ENCODE measurements around the gene ILDR2. TPM values are rescaled to one million over a fixed set of nuclear protein-coding genes. Genes with fewer than 3 reads are reported as not detected.

The ILDR2 gene
- polyA plus RNA-seq, 5 donors = 0.48 to 0.71 (median 0.57) TPM

DNA sequence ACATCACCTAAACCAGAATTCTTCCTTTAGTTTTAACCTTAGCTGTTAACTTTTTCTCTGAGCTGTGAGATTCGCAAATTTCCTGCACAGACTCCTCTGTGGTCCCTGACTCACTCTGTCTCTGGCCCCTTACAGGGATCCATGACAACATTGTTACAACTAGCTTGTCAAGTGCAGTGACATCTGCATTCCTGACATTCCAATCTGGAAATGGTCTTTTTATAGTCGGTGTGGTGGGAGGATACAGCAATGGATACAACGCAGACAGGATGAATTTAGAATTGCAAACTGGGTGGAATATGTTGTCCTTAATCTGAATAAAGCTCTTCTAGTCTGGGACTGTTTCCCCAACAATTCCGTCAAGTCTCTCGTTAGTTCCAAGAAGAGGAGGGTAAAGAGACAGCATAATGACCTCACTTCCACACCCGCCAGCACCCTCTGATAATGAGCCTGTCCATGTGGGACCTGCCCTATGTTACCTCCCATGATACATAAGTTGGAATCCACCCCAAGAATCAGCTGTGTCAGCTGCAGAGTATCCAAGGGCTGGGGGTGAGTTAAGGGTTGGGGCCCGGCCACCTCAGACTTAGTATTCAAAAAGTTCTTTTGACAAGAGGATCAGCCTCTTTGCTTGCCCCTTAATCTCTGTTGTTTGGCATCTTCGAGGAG, 49.4 kb downstream of the ILDR2 start:
- no peak for DNase-seq

DNA sequence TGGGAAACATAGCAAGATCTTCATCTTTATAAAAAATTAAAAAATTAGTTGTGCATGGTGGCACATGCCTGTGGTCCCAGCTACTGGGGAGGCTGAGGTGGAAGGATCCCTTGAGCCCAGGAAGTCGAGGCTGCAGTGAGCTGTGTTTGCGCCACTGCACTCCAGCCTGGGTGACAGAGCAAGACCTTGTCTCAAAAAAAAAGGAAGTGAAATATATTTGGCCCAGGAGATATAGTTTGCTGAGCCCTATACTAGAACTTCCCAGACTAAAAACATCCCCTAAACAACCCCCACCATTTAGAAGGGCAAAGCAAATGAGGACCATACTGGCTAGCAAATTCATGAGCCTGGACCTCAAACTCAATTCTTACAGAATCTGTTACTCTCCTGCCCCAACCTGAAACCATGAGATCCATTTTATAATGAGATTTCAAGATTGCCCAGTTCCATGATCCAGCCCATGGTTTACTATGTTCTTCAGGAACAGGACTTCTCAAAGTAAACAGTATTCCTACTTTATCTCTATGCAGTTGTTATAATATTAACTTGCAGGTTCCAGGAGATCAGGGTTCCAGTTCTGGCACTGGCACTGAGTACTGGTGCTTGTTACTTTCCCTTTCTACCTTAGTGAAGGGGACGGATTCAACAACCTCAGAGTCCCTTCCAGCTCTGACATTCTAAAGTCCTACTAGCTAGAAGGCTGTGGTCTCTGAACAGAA, 50.4 kb downstream of the ILDR2 start:
- DNase-seq = no peak

DNA sequence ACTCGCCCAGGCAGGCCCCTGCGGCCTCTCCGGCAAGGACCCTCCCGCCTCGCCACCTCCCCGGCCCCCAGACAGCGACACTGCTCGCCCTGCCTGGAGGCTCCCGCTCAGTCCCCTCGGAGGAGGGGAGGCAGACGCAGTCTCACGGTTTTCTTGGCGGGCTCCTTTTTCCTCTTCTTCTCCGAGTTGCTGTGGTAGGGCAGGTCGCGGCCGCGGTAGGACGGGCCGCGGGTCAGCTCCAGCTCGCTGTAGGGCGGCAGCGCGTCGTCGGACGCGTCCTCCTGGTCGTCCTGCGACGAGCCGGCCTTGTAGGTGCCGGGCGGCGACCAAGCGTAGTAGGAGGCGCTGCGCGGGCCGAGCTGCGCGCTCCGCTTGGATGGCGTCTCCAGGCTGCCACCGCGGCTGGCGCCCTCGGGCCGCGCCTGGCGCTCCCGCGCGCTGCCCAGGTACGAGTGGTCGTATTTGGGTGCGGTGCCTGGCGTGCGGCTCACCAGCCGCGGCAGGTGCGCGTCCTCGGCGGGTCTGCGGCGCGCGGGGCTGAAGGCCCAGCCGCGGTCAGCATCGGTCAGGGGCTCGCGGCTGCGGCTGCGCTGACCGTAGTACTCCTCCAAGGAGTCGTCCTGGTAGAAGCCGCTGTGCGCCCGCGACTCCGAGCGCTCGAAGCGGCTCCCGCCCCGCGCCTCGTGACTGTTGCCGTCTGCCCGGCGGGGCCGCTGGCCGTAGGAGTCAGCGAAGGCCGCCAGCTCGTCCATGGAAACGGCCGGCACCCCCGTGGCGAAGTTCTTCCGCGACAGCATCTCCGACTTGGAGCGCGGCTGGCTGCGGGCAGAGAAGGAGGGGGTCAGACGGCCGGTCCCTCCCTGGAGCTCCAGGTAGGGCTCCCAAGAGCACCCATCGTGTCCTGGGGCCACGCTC, 54.5 kb downstream of the ILDR2 start:
- DNase-seq = no peak

DNA sequence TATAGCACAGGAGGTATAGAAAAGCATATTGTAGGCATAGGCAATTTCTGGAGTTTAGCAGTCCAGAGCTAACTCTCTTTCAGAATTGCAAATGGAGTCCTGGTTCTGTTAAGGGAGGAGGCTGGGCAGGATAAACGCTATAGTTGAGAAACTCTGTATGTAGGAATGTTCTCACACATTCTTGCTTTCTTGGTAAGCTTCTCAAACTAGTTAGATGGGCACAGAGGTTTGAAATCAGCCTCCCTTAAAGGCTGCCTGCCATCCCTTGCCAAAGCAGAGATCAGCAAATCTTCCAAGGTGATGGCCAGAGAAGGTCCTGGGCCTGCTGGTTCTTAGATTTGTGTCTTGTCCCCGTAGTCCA, 56.4 kb downstream of the ILDR2 start:
- DNase-seq = no peak

DNA sequence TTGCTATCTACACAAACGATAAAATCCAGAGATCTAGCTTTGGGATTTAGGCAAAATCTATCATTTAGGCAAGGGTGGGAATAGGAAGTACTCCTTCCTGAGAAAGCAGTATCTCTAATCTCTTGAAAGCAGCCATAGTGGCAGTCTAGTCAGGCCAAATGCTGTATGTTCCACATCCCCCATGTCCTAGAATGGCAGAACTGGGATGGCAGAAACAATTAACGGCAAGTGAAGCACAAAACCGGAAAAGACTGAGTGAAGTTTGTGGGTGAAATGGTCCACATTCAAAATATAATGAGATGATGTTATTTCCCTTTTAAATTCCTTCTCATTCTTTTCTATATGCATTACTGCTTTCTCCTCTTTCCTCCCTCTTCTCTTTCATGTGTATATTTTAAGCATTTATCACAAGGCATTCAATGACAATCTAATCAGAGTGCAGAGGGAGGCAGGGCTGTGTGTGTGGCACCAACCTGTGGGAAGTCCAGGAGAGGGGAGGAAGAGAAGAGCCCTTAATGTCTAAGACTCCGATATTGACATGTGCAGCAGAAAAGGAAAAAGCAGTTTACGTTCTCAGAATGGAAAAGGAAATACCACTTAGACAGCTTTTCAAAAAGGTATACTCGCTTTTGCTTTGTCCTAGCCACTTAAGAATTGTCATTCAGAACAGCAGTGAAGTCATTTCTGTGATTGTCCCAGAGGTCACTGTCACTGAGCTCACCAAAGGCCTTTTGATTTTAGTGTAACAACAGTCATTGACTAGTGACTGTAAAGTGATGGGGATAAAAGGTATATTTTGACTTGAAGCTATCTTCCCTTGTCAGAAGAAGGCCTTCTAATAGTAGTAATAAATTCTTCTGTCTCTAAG, 57.0 kb downstream of the ILDR2 start:
- DNase-seq = no peak

DNA sequence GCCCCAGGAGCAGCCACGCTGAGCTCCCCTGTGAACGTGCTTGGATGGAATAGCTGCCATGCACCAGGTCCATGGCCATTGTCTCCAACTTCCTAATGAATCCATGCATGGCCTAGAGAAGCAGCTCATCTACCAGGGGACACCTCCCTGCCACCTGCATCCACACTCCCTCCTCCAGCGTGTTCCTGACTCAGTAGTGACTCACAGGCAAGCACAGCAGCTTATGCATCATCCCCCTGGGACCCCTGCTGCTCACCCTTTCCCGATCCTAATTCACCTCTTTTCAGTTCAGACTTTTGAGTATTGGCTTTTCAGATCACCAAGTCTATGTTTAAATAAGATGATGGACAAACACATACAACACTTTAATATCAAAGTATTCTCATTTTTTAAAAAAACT, 59.4 kb downstream of the ILDR2 start:
- no peak for DNase-seq

DNA sequence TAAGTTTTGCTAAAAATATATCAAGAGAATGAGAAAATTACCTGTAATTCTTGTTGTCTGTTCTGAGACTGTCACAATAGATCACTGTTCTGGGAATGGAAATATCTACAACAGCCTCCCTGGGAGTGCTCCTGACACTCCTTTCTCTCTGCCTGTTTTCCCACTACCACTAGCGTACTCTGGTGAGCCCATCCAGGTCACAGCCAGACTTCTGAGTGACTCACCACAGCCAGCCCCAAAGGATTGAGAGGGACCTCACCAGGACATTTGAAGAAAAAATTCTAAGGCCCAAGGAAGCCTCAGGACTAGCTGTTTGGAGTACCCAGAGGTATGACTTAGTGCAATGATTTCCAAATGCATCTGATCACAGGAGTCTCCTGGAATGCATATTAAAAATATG, 60.3 kb downstream of the ILDR2 start:
- no peak for DNase-seq

DNA sequence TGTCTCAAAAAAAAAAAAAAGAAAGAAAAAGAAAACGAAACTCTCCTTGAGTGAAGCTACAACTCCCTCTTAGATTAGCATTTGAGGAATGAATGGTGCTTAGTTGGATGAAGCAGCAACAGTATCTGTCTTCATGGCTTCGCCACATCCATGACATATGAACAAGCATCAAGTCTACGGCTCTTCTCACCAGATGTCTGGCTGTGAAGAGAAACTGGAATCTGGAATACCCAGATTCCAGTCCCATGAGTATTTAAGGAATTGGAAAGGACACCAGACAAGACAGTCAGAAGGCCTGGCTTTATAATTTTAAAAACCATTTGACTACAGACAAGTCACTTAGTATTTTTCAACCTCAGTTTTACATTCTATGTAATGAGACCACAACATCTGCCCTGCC, 61.2 kb downstream of the ILDR2 start:
- no peak for DNase-seq

DNA sequence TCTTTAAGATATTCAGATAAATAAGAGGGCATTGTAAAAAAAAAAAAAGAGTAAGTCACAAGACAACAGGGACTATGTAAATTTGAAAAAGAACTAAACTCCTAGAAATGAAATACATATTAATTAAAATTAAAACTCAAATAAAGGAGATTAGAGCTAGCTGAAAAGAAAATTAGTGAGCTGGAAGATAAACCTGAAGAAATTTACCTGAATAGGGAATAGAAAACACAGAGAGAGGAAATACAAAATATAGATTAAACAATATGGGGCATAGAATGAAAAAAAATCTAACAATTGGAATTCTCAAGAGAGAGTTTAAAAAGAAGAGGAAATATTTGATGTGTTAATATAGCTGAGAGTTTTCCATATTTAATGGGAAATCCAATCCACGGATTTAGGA, 63.7 kb downstream of the ILDR2 start:
- DNase-seq = no peak

DNA sequence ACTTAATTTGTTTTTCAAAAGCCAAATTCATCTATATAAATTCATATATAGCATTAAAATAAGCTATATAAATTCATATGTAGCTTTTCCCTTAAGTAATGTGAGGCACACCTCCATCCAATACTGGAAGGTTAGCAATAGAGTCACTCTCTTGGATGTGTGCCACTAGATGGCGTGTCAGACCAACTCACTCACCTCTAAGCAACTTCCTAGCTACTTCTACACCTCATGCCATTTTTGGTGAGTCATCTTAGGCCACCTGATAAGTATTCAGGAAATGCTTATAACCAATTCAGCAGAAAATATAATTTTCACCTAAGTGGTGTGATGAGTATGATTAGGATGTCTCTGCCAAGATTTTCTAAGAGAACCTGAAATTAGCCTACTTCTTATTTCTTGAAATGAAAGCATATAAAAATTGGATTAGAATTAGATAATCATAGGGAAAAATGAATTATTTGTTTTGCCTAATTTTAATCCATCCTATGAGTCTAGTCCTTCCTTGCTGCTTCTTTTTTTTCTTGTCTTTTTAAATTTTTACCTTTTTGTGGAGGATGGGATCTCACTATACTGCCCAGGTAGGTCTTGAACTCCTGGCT, 64.8 kb downstream of the ILDR2 start:
- peak; percentile 47 to 56 for DNase-seq

DNA sequence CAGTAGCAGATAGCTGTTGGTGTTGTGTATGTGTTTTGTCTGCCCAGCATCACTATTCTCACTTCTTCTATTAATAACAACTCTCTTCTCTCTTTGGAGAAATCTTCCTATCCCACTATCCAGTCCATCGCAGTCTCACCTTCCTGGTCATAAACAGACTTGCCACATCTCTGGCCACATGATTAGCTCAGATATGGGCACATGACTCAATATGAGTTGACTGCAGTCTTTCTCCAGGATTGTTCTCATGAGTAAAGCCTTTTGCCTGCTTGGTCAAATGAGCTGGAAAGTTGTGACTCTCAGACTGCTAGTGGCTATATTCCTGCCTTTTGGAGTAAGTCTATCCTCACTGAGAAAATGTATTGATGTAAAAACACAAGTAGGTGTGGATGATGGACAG, 66.4 kb downstream of the ILDR2 start:
- no peak for DNase-seq

DNA sequence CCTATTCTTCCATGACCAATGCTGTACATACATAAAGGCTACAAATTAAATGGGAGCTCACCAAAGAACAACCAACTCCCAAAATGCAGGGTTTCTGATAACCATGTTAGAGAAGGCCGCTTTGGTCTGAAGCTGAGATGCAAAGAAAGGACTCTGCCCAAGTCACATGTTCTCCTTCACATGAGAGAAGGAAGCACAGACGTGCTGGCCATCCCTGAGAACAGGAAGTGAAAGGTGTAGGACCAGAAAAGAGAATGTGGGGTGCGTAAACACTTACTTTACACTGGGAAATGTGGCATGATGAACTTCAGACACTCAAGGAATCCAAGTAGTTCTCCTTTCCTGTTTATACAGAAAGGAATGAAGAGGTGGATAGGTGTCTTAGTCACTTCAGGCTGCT, 67.6 kb downstream of the ILDR2 start:
- DNase-seq = no peak

DNA sequence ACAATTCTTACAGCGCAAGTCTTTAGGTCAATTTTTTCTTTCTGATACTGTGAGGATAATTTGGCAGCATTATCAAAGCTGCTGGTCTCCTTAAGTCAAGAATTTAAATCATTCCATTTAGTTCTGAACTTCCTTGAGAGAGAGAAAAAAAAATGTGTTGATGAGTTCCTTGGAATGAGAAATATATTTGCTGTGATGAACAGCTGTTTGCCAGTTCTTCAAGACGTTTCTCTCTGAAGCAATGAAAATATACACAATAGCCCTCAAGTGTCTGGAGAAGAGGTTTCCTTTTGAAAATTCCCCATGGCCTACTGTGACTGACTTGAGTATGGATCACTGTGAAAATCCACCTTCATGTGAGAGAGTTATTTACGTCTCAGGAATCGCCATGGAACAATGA, 68.3 kb downstream of the ILDR2 start:
- DNase-seq = no peak

DNA sequence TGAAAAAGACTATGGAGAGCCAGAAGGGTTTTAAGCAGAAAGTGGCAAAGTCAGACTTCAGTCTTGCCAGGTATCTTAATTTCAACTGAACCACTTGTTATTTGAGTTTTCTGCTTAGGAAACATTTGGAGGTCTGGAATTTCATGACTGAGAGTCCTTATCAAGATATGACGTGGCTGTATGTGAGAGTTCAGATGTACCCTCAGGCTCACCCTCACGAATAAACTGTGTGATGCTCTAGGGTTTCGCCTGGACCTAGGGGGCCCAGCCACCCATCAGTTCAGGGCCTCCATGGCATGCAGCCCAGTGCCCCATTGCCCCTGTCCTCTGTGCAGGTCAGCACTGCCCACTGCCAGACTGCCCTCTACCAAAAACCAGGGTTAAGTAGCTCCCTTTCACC, 68.7 kb downstream of the ILDR2 start:
- DNase-seq = no peak

DNA sequence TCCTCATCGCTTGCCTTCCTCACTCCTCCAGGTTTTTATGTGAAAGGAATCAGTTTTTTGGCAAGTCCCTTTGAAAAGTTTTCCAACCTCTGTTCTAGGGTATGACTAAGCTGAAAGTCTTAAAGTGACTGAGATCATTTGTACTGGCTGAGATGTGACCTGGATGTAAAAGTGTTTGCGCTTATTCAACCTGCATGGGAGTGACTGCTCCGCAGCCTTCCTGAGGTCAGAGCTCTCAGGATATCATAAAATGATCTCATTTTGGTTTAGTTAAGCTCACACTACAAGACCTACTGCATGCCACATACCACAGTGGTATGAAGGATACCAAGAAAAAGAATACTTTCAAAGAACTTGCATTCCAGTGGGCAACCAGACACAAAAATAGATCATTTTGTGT, 69.4 kb downstream of the ILDR2 start:
- DNase-seq = no peak

DNA sequence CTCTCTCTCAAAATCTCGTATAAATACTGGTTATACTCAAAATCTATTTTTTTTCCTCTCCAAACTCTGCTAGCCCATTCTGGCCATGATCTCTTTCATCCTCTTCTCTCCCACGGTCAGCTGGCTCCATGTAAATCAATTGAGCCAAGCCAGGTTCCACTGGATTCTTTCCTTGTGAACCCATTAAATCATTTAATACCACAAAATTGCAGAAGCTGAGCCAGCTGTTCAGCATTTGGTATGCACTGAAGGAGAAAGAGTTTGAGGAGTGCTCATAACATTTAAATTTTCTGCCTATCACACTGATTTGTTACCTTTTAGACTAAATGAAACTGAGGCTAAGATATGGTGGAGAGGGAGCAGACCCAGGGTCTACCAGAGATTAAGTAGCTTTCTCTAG, 70.2 kb downstream of the ILDR2 start:
- no peak for DNase-seq

DNA sequence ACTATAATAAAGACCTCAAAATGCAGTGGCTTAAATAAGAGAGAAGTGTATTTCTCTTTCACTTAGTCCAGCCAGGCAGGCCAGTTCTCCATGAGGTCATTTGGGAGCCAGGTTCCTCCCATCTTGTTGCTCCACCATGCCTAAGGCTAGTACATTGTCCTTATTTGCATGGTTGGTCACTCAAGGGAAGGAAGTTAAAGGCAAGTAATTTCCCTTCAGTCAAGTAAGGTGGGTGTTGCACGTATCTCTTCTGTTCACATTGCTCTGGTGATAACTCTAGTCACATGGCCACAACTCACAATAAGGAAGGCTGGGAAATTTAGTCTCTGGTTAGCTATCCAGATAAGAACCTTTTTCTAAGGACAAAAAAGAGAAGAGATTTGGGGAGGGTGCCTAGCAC, 72.1 kb downstream of the ILDR2 start:
- no peak for DNase-seq

DNA sequence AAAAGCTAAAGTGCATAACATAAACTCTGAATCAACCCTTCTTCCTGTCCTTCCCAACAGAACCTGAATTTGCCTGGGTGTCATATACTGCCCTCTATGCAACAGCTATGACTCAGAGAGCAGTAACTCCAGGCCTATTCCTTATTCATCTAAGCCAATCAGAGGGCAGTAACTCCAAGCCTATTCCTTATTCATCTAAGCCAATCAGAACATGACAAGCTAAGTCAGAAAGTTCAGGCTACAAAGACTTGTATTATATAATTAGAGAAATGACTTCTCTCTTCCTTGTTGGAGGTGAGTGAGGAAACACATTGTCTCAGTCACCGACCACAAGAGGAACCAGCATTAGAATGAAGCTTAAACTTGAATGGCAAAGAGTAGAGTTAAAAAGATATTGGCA, 73.1 kb downstream of the ILDR2 start:
- no peak for DNase-seq

DNA sequence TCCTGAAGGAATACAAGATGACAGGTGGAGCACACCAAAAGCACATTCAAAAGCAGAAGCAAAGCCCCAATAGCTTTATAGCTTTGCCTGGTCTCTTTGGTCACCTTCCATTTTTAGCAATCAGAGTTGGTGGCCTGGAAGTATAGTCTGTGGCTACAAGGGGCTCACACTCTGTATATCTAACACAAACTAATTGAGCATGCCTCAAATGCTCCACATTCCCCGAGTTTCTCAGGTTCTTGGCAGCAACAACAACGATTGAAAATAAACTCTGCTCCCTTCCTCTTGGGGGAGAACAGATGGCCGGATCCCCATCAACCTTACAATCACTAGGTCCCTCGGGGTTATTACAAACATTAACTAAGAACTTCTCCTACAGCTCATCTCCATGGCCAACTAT, 74.4 kb downstream of the ILDR2 start:
- DNase-seq = no peak

DNA sequence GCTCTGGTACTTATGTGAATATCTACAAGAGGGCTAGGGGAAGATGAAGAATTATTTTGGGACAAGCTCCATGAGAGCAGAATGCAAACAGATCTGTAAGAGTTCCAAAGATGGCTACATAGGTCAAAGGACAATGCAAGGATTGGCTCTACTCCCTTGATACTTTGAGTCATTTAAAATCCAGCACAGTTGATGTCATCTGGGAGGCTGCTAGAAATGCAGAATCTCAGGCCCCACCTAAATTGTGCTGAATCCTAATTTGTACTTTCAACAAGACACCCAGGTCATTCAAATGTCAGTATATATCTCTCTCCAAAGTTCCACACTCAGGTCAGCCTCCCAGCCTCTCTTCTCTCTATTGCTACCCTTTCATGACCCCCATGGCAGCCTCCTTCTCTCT, 75.6 kb downstream of the ILDR2 start:
- DNase-seq = no peak

DNA sequence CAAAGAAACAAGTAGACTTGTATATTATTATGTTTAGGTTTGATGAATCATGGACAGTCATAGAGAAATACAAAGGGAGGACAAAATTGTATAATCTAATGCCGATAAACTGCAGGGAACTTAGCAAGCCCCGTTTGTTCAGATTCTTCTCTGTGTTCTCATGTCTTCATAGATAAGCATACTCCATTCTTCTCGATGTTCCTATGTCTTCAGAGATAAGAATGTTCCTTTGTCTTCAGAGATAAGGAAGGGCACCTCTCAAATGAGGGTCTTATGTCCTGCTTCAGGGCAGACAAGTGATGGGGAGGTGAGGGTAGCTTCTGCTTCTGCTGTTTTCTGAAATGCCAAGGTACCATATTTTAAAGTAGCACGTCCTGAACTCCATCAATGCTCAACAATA, 79.6 kb downstream of the ILDR2 start:
- DNase-seq = no peak

DNA sequence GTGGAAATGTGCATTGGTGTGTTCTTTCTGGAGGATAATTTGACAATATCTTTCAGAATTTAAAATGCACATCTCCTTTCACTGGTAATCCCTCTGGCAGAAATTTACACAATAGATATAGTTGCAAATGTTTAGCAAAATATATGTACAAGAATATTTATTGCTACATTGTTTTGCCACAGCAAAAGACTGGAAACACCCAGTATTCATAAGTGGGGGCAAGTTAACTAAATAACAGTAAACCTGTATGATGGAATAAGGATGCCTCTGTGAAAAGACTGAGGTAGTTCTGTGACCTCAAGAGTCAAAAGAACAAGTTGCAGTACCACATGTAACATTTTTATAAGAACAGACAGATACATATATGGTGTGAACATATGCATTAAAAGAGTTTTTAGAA, 85.6 kb downstream of the ILDR2 start:
- no peak for DNase-seq

Measured in right lung (tissue), 5 donors.